Epidermal melanocyte (primary cell): ENCODE measurements around the gene RSPH9.

ENCODE experiments used
- DNase-seq: peaks from one replicate; pipeline ENCODE4 v3.0.0; 2011; ENCODE audit warnings: low spot score; ENCODE audit not compliant: insufficient read length

RSPH9 gene

DNA sequence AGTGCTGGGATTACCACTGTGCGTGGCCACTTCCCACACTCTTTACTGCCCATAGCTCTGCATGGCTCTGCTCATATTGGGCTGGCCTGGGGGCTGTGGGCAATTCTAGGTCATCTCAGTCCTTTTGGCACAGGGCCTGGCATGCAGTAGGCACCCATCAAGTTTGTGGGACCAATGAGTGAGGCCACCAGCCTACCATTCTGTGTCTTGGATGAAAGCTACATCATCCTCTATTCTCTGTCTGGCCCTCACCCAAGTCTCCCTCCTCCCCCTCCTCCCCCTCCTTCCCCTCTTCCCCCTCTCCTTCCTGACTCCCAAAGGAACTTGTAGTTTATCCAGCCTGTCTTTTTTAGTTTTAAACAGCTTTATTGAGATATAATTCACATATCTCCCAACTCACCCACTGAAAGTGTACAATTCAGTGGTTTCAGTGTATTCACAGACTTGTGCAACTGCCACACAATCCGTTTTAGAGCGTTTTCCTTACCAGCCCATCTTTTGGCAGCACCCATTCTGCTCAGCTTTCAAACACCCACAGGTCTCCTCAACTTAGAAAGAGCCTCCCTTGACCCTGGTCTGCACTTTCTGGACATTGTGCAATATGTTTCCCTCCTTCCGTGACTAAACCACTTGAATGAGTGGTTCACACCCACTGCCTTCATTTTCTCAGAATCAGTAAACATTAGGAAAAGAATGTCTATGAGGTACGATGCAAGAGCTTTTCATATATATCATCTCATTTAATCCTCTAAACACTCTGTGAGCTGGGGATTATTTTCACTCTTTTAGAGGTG lies 64.2 kb downstream of the RSPH9 start:
- DNase-seq, result no peak

- no peak for DNase-seq
Observed at GRCh38 chr6:43709654-43710303, 64.9 kb downstream of the RSPH9 start.

DNA sequence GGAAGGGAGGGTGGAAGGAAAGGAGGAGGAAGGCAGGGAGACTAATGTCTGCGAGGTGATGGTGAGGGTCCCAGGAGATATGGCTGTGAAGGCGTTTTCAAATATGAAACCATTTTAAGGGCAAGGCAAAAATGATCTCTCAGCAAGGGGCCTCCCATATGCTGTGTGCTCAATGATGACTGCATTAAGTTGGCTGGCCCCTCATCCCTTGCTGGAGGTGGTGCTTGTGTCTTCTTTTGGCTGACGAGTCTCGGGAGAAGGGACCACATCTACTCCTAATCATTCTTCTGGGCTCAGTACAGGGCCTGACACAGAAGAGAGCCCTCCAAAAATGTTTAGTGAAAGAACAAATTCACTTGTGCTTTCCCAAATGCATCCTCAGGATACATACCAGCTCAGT lies 65.7 kb downstream of the RSPH9 start:
- DNase-seq, result no peak

DNA sequence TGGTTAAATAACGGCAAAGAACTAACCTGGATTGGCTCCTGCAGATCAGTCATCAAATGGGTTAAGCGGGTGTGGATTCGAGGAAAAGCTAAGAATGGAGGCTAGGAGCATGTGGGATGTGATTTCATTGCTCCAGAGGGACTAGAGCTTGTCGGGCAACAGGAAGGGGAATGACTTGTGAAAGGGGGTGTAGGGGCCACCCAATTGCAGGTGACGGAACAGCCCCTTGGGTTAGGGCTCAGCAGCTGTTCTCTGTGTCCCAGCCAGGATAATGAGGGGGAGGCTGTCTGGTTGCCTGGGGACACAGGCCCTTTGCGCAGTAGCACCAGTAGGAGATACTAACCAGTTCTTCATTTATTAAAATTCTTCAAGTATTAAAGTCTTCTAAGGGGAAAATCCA lies 67.7 kb downstream of the RSPH9 start:
- no peak for DNase-seq

- no peak for DNase-seq
Observed at GRCh38 chr6:43713643-43714310, 68.9 kb downstream of the RSPH9 start.

DNA sequence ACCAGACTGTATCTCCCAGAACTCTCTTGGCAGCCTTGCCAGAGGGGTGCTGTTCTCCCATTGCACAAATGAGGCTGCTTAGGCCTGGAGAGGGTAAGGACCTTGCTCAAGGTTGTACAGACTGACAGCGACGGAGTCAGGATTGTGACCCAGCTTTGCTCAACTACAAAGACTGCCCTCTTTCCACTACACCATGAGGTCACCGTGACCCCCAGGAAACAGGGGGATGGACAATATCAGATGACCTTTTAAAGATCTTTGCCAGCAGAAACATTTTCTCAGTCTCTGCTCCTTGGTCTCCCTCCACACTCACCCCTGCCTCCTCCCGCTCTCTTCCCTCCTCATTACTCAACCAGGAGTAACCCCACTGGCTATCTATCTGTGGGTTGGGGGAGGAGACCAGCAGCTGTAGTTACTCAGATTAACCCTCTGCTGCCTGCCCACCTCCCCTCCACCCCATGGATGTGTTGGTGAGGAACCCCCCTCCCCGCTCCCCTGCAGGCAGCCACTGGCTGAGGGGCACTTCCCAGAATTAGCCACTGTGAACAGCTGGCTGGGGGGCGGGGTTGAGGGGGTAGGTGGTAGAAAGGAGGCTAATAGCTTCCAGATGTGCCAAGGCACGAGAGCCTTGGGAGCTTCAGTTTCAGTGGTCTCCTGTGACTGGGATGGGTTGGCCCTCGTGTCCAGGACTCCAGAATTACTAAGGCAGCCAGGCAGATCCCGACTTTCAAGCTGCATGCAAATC lies 69.6 kb downstream of the RSPH9 start:
- no peak for DNase-seq

- DNase-seq, result no peak
Observed at GRCh38 chr6:43715056-43715788, 70.4 kb downstream of the RSPH9 start.

DNA sequence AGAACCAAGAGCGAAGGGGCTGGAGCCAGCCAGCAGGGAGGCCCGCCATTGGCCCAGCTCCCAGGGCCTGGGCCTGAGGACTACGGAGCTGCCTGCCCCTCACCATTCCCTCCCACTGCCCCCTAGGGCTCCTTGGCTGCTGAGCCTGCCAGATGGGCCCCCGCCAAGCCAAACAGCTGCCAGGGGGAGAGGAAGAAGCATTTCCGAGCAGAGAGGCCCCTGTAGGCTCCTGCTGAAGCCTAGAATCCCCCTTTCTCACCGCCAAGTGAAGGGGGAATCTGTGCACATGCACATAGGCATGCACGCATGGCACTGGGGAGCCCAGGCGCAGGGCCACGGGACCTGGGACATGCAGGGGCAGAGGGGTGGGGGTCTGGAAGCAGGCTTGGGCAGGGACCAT lies 71.3 kb downstream of the RSPH9 start:
- no peak for DNase-seq

GRCh38 chr6:43717389-43717788 lies 72.6 kb downstream of the RSPH9 start:
- DNase-seq, result no peak

DNA sequence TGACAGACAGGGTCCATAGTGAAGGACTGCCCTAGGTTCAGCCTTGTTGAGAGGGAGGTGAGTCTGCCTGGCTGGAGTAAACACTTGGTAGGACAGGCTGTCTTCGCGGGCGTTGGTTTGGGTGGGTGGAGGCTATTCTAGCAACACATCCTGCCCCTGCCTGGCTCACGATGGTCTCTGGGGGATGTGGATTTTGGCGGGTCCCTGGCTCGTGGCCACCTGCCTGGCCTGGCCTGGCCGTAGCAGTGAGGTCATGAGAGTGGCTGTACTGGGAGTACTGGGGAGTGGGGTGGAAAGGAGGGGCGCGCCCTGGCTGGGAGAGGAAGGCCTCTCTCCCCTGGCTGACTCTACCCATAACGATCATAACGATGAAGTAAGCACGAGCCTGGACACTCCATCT lies 73.0 kb downstream of the RSPH9 start:
- DNase-seq, result no peak

GRCh38 chr6:43718387-43719105 lies 73.7 kb downstream of the RSPH9 start:
- DNase-seq, result no peak

DNA sequence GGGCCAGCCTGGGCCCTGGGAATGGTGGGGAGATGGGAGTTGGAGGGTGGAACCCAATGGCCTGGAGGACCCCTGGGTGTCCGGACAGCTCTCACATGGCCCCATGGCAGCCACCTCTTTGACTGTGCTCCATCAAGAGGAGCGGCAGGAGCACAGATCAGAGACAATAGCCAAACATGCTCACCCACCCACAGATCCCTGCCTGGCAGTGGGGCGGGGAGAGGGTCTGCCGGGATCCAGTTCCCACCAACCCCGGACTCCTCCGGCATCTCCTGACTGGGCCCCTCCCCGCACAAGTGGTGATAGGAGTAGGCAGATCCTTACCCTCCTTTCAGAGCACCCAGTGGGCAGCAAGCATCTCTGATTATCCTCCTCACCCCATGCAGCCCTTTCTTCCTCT lies 74.7 kb downstream of the RSPH9 start:
- no peak for DNase-seq

DNA sequence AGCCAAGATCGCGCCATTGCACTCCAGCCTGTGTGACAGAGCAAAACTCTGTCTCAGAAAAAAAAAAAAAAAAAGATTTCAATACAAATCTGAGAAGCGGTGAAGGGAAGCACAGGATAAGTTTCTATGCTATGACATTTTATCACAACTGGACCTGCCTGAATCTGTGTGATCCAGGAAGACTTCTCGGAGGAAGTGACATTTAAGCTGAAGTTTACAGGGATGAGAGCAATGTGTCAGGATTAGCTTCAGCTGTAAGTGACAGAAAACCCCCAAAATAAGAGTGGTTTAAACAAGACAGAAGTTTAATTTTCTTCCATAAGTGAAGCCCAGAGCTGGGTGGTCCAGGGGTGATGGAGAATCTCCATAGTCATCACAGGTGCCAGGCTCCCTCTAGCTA lies 76.2 kb downstream of the RSPH9 start:
- DNase-seq, result no peak
